ENCODE data around the gene KRTAP10-4. TPM values are rescaled to one million over a fixed set of nuclear protein-coding genes. Genes with fewer than 3 reads are reported as not detected.
A peak's percentile ranks its signal among the peaks of the same experiment; 100 is the strongest.

KRTAP10-4 gene
- total and polyA plus RNA-seq, 10 of the 15 experiments (the other 5 are each of a cell fraction or from before 2014, with no cell fraction given): not detected

GRCh38 chr21:44618504-44618903 lies 45.0 kb downstream of the KRTAP10-4 start:
- Histone ChIP-seq H3K9me3 (replicated peaks; ENCODE audit: control insufficient read depth, insufficient read depth, low read length) (peaks cover 1% of the 10 kb centered on the region; the same call in 1 of the 3 replicates), H3K36me3 (ENCODE audit: control insufficient read depth in 2 of 2, insufficient read depth in 2 of 2, low read length in 1 of 2) (no peaks in the 10 kb centered on the region), H2AFZ (ENCODE audit: control insufficient read depth, low read depth, low read length) (no peak overlapping the region), H3K4me2 (ENCODE audit: control insufficient read depth, insufficient read depth) (no peak overlapping the region), H3K27ac (ENCODE audit: control insufficient read depth, insufficient read depth) (no peak overlapping the region), H4K20me1 (ENCODE audit: control insufficient read depth, insufficient read depth) (no peaks in the 10 kb centered on the region), H3K4me3 (no peak overlapping the region), H3K27me3 (replicated peaks in 1 of 2; ENCODE audit: control insufficient read depth in 2 of 2, insufficient read depth in 2 of 2, low read length in 1 of 2) (no peaks in the 10 kb centered on the region), H3K9ac (ENCODE audit: control insufficient read depth, insufficient read depth, low read length) (no peak overlapping the region), H3K79me2 (ENCODE audit: control insufficient read depth, insufficient read depth, low read length) (no peaks in the 10 kb centered on the region), H3K4me1 (ENCODE audit: control insufficient read depth, insufficient read depth, low read length) (no peaks in the 10 kb centered on the region)
- ATAC-seq: no peak
- no peak for TF ChIP-seq SIX5 (IDR thresholded peaks at IDR 0.05; ENCODE audit: low read depth, low read length, severe bottlenecking)
- TF ChIP-seq CTCF (IDR thresholded peaks at IDR 0.05 in 2 of 3, conservative IDR thresholded peaks at IDR 0.05 in 1 of 3; ENCODE audit: control insufficient read depth in 2 of 3, extremely low read depth in 1 of 3, insufficient read depth in 1 of 3, low read depth in 3 of 3, low read length in 3 of 3): peak in 1 of 3 experiments; percentile 7; a peak in 2 of 6 replicates
- no peak for TF ChIP-seq ZBTB40 (IDR thresholded peaks at IDR 0.05; ENCODE audit: borderline replicate concordance)
- POLR2A ChIA-PET: no interaction called here
- RAD21 ChIA-PET (ENCODE audit: unreplicated experiment): interaction anchor here (0.9 to 1.3 kb wide), 2 partner anchors 54 to 124 kb away, joined by 3 read pairs; no protein-coding TSS in a partner anchor
- in situ Hi-C loops (cut with MboI) (no loop called here), intact Hi-C loops (cut with micrococcal nuclease; ENCODE audit: unreplicated experiment) (no loop called here)
- BruUV-seq (replicated peaks): no TSS peak
- CTCF ChIA-PET: interaction anchor here (0.9 to 1.1 kb wide), 2 partner anchors 108 to 175 kb away, joined by 3 read pairs; no protein-coding TSS in a partner anchor
- no peak for FAIRE-seq
- 18% methylated on average over 4 of the region's 4 CpGs for WGBS (ENCODE audit: insufficient coverage, insufficient replicate concordance, low lambda C conversion rate, missing lambda C conversion rate)
- SMC1A ChIA-PET (ENCODE audit: uncharacterized antibody, unreplicated experiment): interaction anchor here (1.1 to 1.3 kb wide), 2 partner anchors 10 to 57 kb away, joined by 3 read pairs; no protein-coding TSS in a partner anchor
- no peak for DNase-seq (ENCODE audit: low read depth, low spot score)

All from GM12878 (cell line).